ENCODE measurements around the gene ABCF3. TPM values are rescaled to one million over a fixed set of nuclear protein-coding genes. Genes with fewer than 3 reads are reported as not detected.

ABCF3 gene
- total RNA-seq, 1 experiment from 2014 or later, result 68.8 TPM

DNA sequence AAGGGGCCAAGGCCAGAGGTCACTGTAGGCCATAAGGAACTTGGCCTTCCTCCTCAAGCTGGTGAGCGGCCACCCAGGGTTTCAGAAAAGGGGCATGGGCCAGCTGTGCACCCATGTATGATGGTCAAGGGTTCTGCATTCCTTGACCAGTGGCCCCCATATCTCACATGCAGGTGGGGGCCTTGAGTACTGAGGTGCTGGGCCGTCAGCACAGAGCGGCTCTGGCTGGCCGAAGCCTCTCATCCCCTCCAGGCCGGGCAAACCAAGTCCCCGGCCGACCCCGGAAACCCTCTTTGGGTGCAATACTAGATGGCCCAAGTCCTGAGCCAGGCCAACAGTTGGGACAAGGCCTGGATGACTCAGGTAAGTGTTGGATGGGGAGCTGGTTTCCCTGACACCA is 53.2 kb downstream of the ABCF3 start:
- intact Hi-C loops (cut with micrococcal nuclease; ENCODE audit: unreplicated experiment), result no loop called here
- Histone ChIP-seq H3K9me3 (no peaks in the 10 kb centered on the region), H3K4me1 (no peaks in the 10 kb centered on the region), H3K36me3 (ENCODE audit: control insufficient read depth, insufficient read depth, low read length) (no peaks in the 10 kb centered on the region), H3K27me3 (replicated peaks; ENCODE audit: control insufficient read depth, insufficient read depth, low read length) (no peaks in the 10 kb centered on the region), H3K4me3 (ENCODE audit: low read depth, low read length) (no peak overlapping the region)
- peaks cover 17% of the 10 kb centered on the region for H3K36me3 Mint-ChIP-seq (ENCODE audit: insufficient read depth, unreplicated experiment)
- BruUV-seq (replicated peaks), result no TSS peak
- no peaks in the 10 kb centered on the region for H3K27me3 Mint-ChIP-seq (ENCODE audit: insufficient read depth, unreplicated experiment)
- H3K4me3 Mint-ChIP-seq (ENCODE audit: unreplicated experiment), result no peak overlapping the region
- ChIA-PET POLR2A (no interaction called here), CTCF (no interaction called here)
- no peak for DNase-seq
- no peaks in the 10 kb centered on the region for H3K4me1 Mint-ChIP-seq (ENCODE audit: low read depth, unreplicated experiment)
- H3K9me3 Mint-ChIP-seq (ENCODE audit: unreplicated experiment), result no peaks in the 10 kb centered on the region
- TF ChIP-seq, protein P1, sequence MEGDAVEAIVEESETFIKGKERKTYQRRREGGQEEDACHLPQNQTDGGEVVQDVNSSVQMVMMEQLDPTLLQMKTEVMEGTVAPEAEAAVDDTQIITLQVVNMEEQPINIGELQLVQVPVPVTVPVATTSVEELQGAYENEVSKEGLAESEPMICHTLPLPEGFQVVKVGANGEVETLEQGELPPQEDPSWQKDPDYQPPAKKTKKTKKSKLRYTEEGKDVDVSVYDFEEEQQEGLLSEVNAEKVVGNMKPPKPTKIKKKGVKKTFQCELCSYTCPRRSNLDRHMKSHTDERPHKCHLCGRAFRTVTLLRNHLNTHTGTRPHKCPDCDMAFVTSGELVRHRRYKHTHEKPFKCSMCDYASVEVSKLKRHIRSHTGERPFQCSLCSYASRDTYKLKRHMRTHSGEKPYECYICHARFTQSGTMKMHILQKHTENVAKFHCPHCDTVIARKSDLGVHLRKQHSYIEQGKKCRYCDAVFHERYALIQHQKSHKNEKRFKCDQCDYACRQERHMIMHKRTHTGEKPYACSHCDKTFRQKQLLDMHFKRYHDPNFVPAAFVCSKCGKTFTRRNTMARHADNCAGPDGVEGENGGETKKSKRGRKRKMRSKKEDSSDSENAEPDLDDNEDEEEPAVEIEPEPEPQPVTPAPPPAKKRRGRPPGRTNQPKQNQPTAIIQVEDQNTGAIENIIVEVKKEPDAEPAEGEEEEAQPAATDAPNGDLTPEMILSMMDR (IDR thresholded peaks at IDR 0.05; ENCODE audit: insufficient read depth in 1 of 2, low read depth in 1 of 2, low read length in 1 of 2, severe bottlenecking in 1 of 2, unreplicated experiment in 1 of 2), result no peak
- H3K27ac Mint-ChIP-seq (ENCODE audit: unreplicated experiment), result no peak overlapping the region

DNA sequence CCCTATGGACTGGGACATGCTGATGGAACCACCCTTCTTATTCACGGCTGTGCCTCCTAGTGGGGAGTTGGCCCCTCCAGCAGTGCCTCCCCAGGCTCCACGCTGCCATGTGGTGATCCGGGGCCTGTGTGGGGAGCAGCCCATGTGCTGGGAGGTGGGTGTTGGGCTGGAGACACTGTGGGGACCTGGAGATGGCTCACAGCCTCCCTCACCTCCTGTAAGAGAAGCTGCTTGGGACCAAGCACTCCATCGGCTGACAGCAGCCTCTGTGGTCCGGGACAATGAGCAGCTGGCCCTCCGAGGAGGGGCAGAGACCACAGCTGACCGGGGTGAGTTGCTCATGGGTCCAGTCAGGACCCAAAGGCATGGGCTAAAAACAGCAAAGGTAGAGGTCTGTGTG is 53.7 kb downstream of the ABCF3 start:
- TF ChIP-seq, protein P1 (IDR thresholded peaks at IDR 0.05; ENCODE audit: insufficient read depth in 1 of 2, low read depth in 1 of 2, low read length in 1 of 2, severe bottlenecking in 1 of 2, unreplicated experiment in 1 of 2), result no peak
- no TSS peak for BruUV-seq (replicated peaks)
- ChIA-PET CTCF (interaction anchor here (0.6 to 1.4 kb wide), 3 partner anchors 10 to 1055 kb away, joined by 3 to 10 read pairs (median 4); partner anchors contain the start of gene EEF1AKMT4), POLR2A (no interaction called here)
- no peak overlapping the region for H3K4me3 Mint-ChIP-seq (ENCODE audit: unreplicated experiment)
- no peaks in the 10 kb centered on the region for H3K9me3 Mint-ChIP-seq (ENCODE audit: unreplicated experiment)
- H3K27me3 Mint-ChIP-seq (ENCODE audit: insufficient read depth, unreplicated experiment), result no peaks in the 10 kb centered on the region
- H3K27ac Mint-ChIP-seq (ENCODE audit: unreplicated experiment), result no peak overlapping the region
- Histone ChIP-seq H3K4me1 (no peaks in the 10 kb centered on the region), H3K4me3 (ENCODE audit: low read depth, low read length) (no peak overlapping the region), H3K36me3 (ENCODE audit: control insufficient read depth, insufficient read depth, low read length) (no peaks in the 10 kb centered on the region; the same call in 1 of the 2 replicates), H3K9me3 (no peaks in the 10 kb centered on the region), H3K27me3 (replicated peaks; ENCODE audit: control insufficient read depth, insufficient read depth, low read length) (no peaks in the 10 kb centered on the region)
- intact Hi-C loops (cut with micrococcal nuclease; ENCODE audit: unreplicated experiment), result no loop called here
- DNase-seq, result no peak
- H3K36me3 Mint-ChIP-seq (ENCODE audit: insufficient read depth, unreplicated experiment), result peaks cover 21% of the 10 kb centered on the region
- no peaks in the 10 kb centered on the region for H3K4me1 Mint-ChIP-seq (ENCODE audit: low read depth, unreplicated experiment)

DNA sequence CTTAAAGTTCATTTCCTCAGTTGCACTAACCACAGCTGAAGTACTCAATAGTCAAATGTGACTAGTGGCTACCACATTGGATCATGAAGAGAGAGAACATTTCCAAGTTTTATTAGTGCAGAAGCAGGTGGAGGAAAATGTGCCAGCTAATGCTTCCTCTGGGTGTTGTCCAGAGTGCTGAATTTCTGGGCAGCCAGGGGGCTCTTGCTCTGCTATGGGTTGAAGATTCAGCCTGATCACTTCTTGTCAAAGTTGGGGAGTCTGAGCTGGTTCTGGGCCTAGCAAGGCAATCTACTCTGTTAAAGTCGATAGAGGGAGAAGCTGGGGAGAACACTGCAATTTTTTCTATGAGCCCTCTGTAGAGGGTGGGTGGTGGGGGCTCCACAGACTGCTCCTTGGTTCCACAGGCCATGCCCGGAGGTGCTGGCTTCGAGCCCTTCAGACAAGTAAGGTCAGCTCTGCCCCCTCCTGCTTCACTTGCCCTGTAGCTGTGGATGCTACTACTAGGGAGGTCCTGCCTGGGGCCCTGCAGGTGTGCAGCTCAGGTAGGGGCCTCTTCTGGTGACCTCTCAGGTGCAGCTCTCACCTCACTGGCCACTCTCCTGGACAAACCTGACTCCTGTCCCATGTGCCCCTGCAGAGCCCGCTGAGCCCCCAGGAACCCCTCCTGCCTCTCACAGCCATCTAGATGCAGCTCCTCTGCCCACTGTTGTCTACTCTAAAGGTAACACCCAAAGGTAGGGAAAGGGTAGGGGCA is 54.6 kb downstream of the ABCF3 start:
- no peaks in the 10 kb centered on the region for H3K4me1 Mint-ChIP-seq (ENCODE audit: low read depth, unreplicated experiment)
- no peaks in the 10 kb centered on the region for H3K9me3 Mint-ChIP-seq (ENCODE audit: unreplicated experiment)
- ChIA-PET CTCF (interaction anchor here (0.6 to 1.4 kb wide), 3 partner anchors 9 to 1056 kb away, joined by 3 to 10 read pairs (median 4); partner anchors contain the start of gene EEF1AKMT4), POLR2A (no interaction called here)
- no TSS peak for BruUV-seq (replicated peaks)
- no peak overlapping the region for H3K4me3 Mint-ChIP-seq (ENCODE audit: unreplicated experiment)
- no peaks in the 10 kb centered on the region; the same call in 1 of the 2 replicates for H3K36me3 ChIP-seq (ENCODE audit: control insufficient read depth, insufficient read depth, low read length)
- no peaks in the 10 kb centered on the region for H3K4me1 ChIP-seq
- peaks cover 28% of the 10 kb centered on the region for H3K36me3 Mint-ChIP-seq (ENCODE audit: insufficient read depth, unreplicated experiment)
- no peaks in the 10 kb centered on the region for H3K27me3 Mint-ChIP-seq (ENCODE audit: insufficient read depth, unreplicated experiment)
- H3K9me3 ChIP-seq, result no peaks in the 10 kb centered on the region
- no peaks in the 10 kb centered on the region for H3K27me3 ChIP-seq (replicated peaks; ENCODE audit: control insufficient read depth, insufficient read depth, low read length)
- H3K27ac Mint-ChIP-seq (ENCODE audit: unreplicated experiment), result no peak overlapping the region
- TF ChIP-seq, protein P1 (IDR thresholded peaks at IDR 0.05; ENCODE audit: insufficient read depth in 1 of 2, low read depth in 1 of 2, low read length in 1 of 2, severe bottlenecking in 1 of 2, unreplicated experiment in 1 of 2), result no peak
- peak in 1 of 2 experiments; percentile 54 for DNase-seq
- intact Hi-C loops (cut with micrococcal nuclease; ENCODE audit: unreplicated experiment), result no loop called here
- no peak overlapping the region for H3K4me3 ChIP-seq (ENCODE audit: low read depth, low read length)
